Measurements from ENCODE around the gene CADPS2. TPM values are rescaled to one million over a fixed set of nuclear protein-coding genes. Genes with fewer than 3 reads are reported as not detected.

The CADPS2 gene
- total RNA-seq, 2 experiments from 2014 or later, result not detected

DNA sequence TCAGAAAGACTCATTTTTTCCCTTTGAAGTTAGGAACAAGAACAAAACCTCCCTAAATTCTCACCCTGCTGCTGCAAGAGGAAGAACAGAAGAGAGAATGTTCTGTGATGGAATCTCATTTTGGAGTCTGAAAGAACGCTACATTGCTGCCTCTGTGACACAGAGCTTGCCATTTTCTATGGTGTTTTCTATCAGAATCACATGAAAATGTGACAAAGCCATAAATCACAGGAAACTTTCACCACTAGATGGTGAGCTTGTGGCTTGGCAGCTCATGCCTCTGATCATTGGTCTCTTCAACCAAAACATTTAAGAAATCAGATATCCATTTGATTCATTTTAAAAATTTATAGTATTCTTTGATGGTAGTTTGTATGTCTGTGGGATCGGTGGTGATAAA lies 82.9 kb downstream of the CADPS2 start:
- no peaks in the 10 kb centered on the region for H3K9me3 Mint-ChIP-seq
- no peaks in the 10 kb centered on the region for H3K27me3 Mint-ChIP-seq
- H3K4me1 Mint-ChIP-seq (ENCODE audit: low read depth), result no peaks in the 10 kb centered on the region
- H3K4me1 ChIP-seq (ENCODE audit: insufficient read depth, low read length), result no peaks in the 10 kb centered on the region
- H3K27me3 ChIP-seq (ENCODE audit: control insufficient read depth in 1 of 2, insufficient read depth in 2 of 2, low read length in 2 of 2), result no peaks in the 10 kb centered on the region
- ATAC-seq (ENCODE audit: poor library complexity) (no peak), DNase-seq (peak in 1 of 14 experiments; percentile 1)
- H3K27ac Mint-ChIP-seq, result no peak overlapping the region
- no peaks in the 10 kb centered on the region for H3K9me3 ChIP-seq (ENCODE audit: control insufficient read depth in 1 of 2, insufficient read depth in 1 of 2, low read length in 2 of 2)
- H3K4me3 Mint-ChIP-seq, result no peak overlapping the region
- intact Hi-C loops (cut with DNase I, micrococcal nuclease), result no loop called here
- POLR2A ChIA-PET, result no interaction called here
- H3K36me3 ChIP-seq (ENCODE audit: insufficient read depth, low read length), result no peaks in the 10 kb centered on the region
- TF ChIP-seq, protein P1, sequence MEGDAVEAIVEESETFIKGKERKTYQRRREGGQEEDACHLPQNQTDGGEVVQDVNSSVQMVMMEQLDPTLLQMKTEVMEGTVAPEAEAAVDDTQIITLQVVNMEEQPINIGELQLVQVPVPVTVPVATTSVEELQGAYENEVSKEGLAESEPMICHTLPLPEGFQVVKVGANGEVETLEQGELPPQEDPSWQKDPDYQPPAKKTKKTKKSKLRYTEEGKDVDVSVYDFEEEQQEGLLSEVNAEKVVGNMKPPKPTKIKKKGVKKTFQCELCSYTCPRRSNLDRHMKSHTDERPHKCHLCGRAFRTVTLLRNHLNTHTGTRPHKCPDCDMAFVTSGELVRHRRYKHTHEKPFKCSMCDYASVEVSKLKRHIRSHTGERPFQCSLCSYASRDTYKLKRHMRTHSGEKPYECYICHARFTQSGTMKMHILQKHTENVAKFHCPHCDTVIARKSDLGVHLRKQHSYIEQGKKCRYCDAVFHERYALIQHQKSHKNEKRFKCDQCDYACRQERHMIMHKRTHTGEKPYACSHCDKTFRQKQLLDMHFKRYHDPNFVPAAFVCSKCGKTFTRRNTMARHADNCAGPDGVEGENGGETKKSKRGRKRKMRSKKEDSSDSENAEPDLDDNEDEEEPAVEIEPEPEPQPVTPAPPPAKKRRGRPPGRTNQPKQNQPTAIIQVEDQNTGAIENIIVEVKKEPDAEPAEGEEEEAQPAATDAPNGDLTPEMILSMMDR (IDR thresholded peaks at IDR 0.05), result no peak
- no peaks in the 10 kb centered on the region for H3K36me3 Mint-ChIP-seq (ENCODE audit: low read depth)
- CTCF ChIA-PET, result no interaction called here
- H3K27ac ChIP-seq (ENCODE audit: low read depth in 1 of 2, low read length in 2 of 2), result no peak overlapping the region
- no peak overlapping the region for H3K4me3 ChIP-seq (ENCODE audit: low read length)

DNA sequence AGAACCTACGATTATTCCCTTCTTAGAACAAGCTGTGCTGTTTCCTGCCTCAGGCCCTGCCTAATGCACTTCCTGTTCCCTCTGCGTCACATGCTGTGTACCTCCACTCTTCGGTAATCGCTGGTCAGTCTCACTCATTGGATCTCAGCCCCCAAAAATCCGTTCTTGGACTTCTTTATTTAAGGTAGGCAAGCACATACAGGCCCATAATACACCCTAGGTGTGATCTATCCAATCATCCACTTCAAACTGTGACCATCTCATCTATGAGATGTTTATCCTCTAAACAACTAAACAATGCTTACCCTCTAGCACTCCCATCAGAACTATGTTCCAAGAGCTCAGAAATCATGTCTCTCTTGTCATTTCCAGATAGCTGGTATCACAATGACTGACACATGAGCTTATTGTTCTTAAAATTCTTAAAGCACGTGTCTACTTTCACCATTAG lies 83.9 kb downstream of the CADPS2 start:
- no peak for DNase-seq
- ChIA-PET CTCF (no interaction called here), POLR2A (interaction anchor here (0.6 kb wide), 1 partner anchor 43 kb away, joined by 7 read pairs; no protein-coding TSS in a partner anchor)
- no peak overlapping the region for H3K4me3 Mint-ChIP-seq
- no peak for ATAC-seq (ENCODE audit: poor library complexity)
- no peaks in the 10 kb centered on the region for H3K36me3 Mint-ChIP-seq (ENCODE audit: low read depth)
- Histone ChIP-seq H3K4me3 (ENCODE audit: low read length) (no peak overlapping the region), H3K9me3 (ENCODE audit: control insufficient read depth in 1 of 2, insufficient read depth in 1 of 2, low read length in 2 of 2) (no peaks in the 10 kb centered on the region), H3K27me3 (ENCODE audit: control insufficient read depth in 1 of 2, insufficient read depth in 2 of 2, low read length in 2 of 2) (no peaks in the 10 kb centered on the region), H3K27ac (ENCODE audit: low read depth in 1 of 2, low read length in 2 of 2) (no peak overlapping the region), H3K36me3 (ENCODE audit: insufficient read depth, low read length) (no peaks in the 10 kb centered on the region), H3K4me1 (ENCODE audit: insufficient read depth, low read length) (no peaks in the 10 kb centered on the region)
- H3K9me3 Mint-ChIP-seq, result peaks cover 2% of the 10 kb centered on the region
- no peaks in the 10 kb centered on the region for H3K27me3 Mint-ChIP-seq
- H3K4me1 Mint-ChIP-seq (ENCODE audit: low read depth), result no peaks in the 10 kb centered on the region
- H3K27ac Mint-ChIP-seq, result no peak overlapping the region
- intact Hi-C loops (cut with DNase I, micrococcal nuclease), result no loop called here
- TF ChIP-seq, protein P1 (IDR thresholded peaks at IDR 0.05), result no peak

DNA sequence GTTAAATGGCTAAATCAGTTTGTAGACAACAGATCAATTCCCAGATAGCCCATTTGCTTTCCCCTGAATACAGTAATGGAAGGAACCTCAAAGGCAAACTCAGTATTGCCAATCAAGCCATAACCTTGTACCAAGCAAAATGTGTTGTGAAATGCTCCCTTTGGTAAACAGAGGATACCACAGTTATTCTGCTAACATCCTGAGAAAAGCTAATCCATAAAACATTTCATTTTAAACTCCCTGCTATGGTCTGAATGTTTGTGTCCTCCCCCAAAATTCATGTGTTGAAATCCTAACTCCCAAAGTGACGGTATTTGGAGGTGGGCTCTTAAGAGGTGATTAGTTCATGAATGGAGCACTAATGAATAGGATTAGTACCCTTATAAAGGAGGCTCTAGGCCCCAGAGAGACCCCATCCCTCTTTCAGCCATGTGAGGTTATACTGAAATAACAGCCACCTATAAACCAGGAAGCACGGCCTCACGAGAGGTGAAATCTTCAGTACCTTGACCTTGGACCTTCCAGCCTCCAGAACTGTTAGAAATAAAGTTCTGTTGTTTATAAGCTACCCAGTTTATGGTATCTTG lies 94.2 kb downstream of the CADPS2 start:
- POLR2A ChIA-PET, result no interaction called here
- no peaks in the 10 kb centered on the region for H3K4me1 Mint-ChIP-seq (ENCODE audit: low read depth)
- ATAC-seq (ENCODE audit: poor library complexity) (no peak), DNase-seq (no peak)
- Histone ChIP-seq H3K4me3 (ENCODE audit: low read length) (no peak overlapping the region), H3K4me1 (ENCODE audit: insufficient read depth, low read length) (no peaks in the 10 kb centered on the region), H3K27me3 (ENCODE audit: control insufficient read depth in 1 of 2, insufficient read depth in 2 of 2, low read length in 2 of 2) (no peaks in the 10 kb centered on the region), H3K36me3 (ENCODE audit: insufficient read depth, low read length) (no peaks in the 10 kb centered on the region), H3K9me3 (ENCODE audit: control insufficient read depth in 1 of 2, insufficient read depth in 1 of 2, low read length in 2 of 2) (no peaks in the 10 kb centered on the region), H3K27ac (ENCODE audit: low read depth in 1 of 2, low read length in 2 of 2) (no peak overlapping the region)
- CTCF ChIA-PET, result no interaction called here
- TF ChIP-seq, protein P1 (IDR thresholded peaks at IDR 0.05), result no peak
- intact Hi-C loops (cut with DNase I, micrococcal nuclease), result no loop called here
- H3K4me3 Mint-ChIP-seq, result no peak overlapping the region
- H3K27me3 Mint-ChIP-seq, result no peaks in the 10 kb centered on the region
- no peak overlapping the region for H3K27ac Mint-ChIP-seq
- H3K9me3 Mint-ChIP-seq, result peaks cover 2% of the 10 kb centered on the region
- H3K36me3 Mint-ChIP-seq (ENCODE audit: low read depth), result no peaks in the 10 kb centered on the region

All from CD4-positive, alpha-beta T cell (primary cell).